Activated naive CD8-positive, alpha-beta T cell treated with anti-CD3 and anti-CD28 coated beads, Interleukin-2, amount 50 U/mL, for 24 hours (primary cell): Measurements from ENCODE around the gene TMEM8B.
A peak's percentile ranks its signal among the peaks of the same experiment; 100 is the strongest.

Experiments used
- ATAC-seq: fragments of 150-1000 bp; cut with Tn5 transposase; one replicate; pipeline ENCODE4 v1.10.0; 2021
- DNase-seq: peaks from one replicate; pipeline ENCODE4 v3.0.0; 2021
- H3K27ac Mint-ChIP-seq: one replicate; pipeline ENCODE4 v1.8.0; 2021; ENCODE audit warnings: mild to moderate bottlenecking, mixed read lengths
- H3K27me3 Mint-ChIP-seq: one replicate; pipeline ENCODE4 v1.8.0; 2021; ENCODE audit warnings: mixed read lengths
- H3K36me3 Mint-ChIP-seq: one replicate; pipeline ENCODE4 v1.8.0; 2021; ENCODE audit warnings: low read depth, mixed read lengths
- H3K4me1 Mint-ChIP-seq: one replicate; pipeline ENCODE4 v1.8.0; 2021; ENCODE audit warnings: mixed read lengths
- H3K4me3 Mint-ChIP-seq: one replicate; pipeline ENCODE4 v1.8.0; 2021; ENCODE audit warnings: mild to moderate bottlenecking, moderate library complexity, mixed read lengths
- H3K9me3 Mint-ChIP-seq: one replicate; pipeline ENCODE4 v1.8.0; 2021; ENCODE audit warnings: mixed read lengths

TMEM8B gene

GRCh38 chr9:35798658-35799374 is 30.2 kb upstream of the TMEM8B start:
- Mint-ChIP-seq H3K27ac (peak overlapping the region; percentile 53), H3K4me3 (no peak overlapping the region)
- ATAC-seq: peak; percentile 98

GRCh38 chr9:35800530-35800929 is 28.5 kb upstream of the TMEM8B start:
- Mint-ChIP-seq H3K4me3 (no peak overlapping the region), H3K4me1 (peaks cover 17% of the 10 kb centered on the region), H3K36me3 (peaks cover 1% of the 10 kb centered on the region), H3K9me3 (no peaks in the 10 kb centered on the region), H3K27me3 (no peaks in the 10 kb centered on the region), H3K27ac (no peak overlapping the region)
- ATAC-seq (no peak), DNase-seq (no peak)

More at GRCh38 chr9:35798658-35799374, 30.2 kb upstream of the TMEM8B start:
- Mint-ChIP-seq H3K36me3 (peaks cover 1% of the 10 kb centered on the region), H3K27me3 (no peaks in the 10 kb centered on the region), H3K9me3 (no peaks in the 10 kb centered on the region), H3K4me1 (peaks cover 17% of the 10 kb centered on the region)
- no peak for DNase-seq

DNA sequence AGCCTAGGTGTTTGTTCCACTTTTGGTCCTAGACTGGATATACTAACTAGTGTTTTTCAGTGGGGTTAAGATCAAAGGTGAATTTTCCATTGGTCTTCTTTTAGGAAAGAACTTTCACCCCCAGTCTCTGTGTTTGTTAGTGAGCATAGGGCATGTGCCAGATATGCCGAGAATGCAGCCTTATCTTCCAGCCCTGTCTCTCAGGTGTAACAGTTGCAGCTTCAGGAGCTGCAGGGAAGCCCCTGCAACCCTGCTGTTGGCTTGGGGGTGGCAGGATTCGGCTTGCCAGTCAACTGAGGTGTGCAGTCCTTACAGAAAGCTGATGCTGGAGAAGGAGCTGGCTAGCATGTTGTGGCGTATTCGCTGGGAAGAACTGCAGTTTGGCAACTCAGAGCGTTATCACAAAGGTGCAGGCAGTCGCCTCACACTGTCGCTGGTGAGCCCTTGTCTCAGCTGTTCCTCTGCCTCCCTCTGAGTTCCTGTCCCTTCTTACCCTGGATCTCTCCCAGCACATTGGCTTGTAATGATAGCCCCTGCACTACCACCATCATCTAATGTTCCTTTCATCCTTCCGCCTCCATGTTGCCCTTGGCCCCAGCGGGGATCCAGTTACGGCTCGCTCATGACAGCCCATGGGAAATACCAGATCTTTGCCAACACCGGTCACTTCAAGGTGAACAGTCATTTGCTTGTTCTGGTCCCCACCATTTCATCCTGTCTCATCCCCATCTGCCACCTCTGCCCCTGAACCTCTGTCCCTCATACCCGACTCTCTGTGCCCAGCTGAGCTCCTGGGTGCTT is 27.5 kb upstream of the TMEM8B start:
- Mint-ChIP-seq H3K27ac (no peak overlapping the region), H3K4me1 (peaks cover 17% of the 10 kb centered on the region), H3K4me3 (no peak overlapping the region), H3K36me3 (peaks cover 1% of the 10 kb centered on the region), H3K27me3 (no peaks in the 10 kb centered on the region), H3K9me3 (no peaks in the 10 kb centered on the region)
- DNase-seq: no peak
- ATAC-seq: no peak

GRCh38 chr9:35806101-35806500 is 22.9 kb upstream of the TMEM8B start:
- H3K4me1 Mint-ChIP-seq: peaks cover 19% of the 10 kb centered on the region
- DNase-seq (no peak), ATAC-seq (no peak)
- no peak overlapping the region for H3K4me3 Mint-ChIP-seq
- H3K27me3 Mint-ChIP-seq: no peaks in the 10 kb centered on the region
- no peaks in the 10 kb centered on the region for H3K9me3 Mint-ChIP-seq
- H3K36me3 Mint-ChIP-seq: peaks cover 1% of the 10 kb centered on the region
- H3K27ac Mint-ChIP-seq: no peak overlapping the region

- H3K4me3 Mint-ChIP-seq: no peak overlapping the region
- H3K27ac Mint-ChIP-seq: no peak overlapping the region
- no peaks in the 10 kb centered on the region for H3K9me3 Mint-ChIP-seq
- peaks cover 42% of the 10 kb centered on the region for H3K4me1 Mint-ChIP-seq
- ATAC-seq (no peak), DNase-seq (no peak)
- H3K27me3 Mint-ChIP-seq: no peaks in the 10 kb centered on the region
- H3K36me3 Mint-ChIP-seq: no peaks in the 10 kb centered on the region
Observed at GRCh38 chr9:35808433-35808832, 20.6 kb upstream of the TMEM8B start.

- H3K27me3 Mint-ChIP-seq: no peaks in the 10 kb centered on the region
- H3K36me3 Mint-ChIP-seq: no peaks in the 10 kb centered on the region
- no peak for ATAC-seq
- peaks cover 51% of the 10 kb centered on the region for H3K4me1 Mint-ChIP-seq
- no peak overlapping the region for H3K4me3 Mint-ChIP-seq
- no peak overlapping the region for H3K27ac Mint-ChIP-seq
- no peak for DNase-seq
- no peaks in the 10 kb centered on the region for H3K9me3 Mint-ChIP-seq
Observed at GRCh38 chr9:35810122-35810521, 18.9 kb upstream of the TMEM8B start.

DNA sequence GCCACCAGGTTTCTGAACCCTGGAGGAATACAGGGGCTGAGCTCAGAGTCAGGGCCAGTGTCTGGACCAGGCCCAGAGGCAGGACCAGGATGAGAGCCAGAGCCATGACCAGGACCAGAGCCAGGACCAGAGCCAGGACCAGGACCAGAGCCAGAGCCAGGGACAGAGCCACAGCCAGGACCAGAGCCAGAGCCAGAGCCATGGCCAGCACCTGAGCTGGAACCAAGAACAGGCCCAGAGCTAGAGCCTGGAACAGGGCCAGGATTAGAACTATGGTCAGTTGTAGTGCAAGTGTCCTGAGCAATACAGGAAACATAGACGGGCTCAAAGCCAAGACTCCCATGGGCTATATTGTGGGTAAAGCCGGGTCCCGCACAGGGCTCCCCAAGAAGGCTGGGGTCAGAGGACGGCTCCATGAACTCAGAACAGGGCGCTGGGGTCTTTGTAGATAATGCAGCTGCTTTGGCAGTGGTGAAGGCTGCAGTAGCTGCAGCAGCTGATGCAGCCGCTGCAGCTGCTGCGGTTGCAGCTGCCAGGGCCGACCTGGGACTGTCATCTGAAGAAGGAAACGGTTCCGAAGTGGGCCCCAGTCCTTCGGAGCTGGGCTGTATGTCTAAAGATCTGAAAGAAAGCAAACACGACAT is 17.5 kb upstream of the TMEM8B start:
- peak overlapping the region; percentile 80 for H3K4me3 Mint-ChIP-seq
- ATAC-seq (no peak), DNase-seq (no peak)
- H3K27me3 Mint-ChIP-seq: no peaks in the 10 kb centered on the region
- peak overlapping the region; percentile 92 for H3K27ac Mint-ChIP-seq
- H3K36me3 Mint-ChIP-seq: no peaks in the 10 kb centered on the region
- H3K9me3 Mint-ChIP-seq: no peaks in the 10 kb centered on the region
- peaks cover 57% of the 10 kb centered on the region for H3K4me1 Mint-ChIP-seq

GRCh38 chr9:35812025-35812602 is 16.9 kb upstream of the TMEM8B start, which contains the start of gene SPAG8:
Gene SPAG8, minus strand, starts transcription at chr9:35812262. Its CDS starts 115 bp downstream, at chr9:35812147.
- Mint-ChIP-seq H3K4me1 (peaks cover 53% of the 10 kb centered on the region), H3K27ac (peak within 1 kb of the TSS; percentile 92), H3K27me3 (no peaks in the 10 kb centered on the region), H3K4me3 (peak within 1 kb of the TSS; percentile 80), H3K36me3 (no peaks in the 10 kb centered on the region), H3K9me3 (no peaks in the 10 kb centered on the region)
- ATAC-seq (peak; percentile 82), DNase-seq (peak; percentile 92)

DNA sequence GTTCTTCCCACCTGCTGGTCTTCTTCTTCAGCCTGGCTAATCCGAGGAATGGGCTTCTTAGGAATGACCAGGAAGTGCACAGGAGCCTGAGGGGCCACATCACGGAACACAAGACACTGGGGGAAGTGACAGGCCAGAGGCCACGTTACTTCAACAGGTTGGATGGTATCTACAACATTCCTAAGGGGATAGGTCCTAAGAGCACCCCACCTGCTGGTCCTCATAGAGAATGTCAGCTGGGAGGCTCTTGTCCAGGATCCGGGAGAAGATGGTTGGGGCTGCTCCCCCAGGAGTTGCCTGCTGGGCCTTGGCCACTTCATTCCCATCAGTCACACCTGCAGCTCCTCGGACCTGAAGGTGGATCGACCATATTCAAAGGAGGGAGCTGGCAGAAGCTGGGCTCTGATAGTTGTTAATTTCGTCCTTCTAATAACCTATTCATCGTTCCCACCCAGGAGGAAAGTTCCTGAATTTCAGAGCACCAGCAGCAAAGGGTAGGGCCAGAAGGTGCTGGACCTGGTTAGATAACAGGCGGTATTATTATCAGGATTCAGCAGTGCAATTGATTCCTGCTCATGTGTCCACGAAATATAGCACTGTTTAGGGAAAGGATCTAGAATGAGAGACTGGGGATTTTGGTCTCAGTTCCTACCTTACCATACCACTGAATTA is 15.5 kb upstream of the TMEM8B start:
- H3K4me3 Mint-ChIP-seq: peak overlapping the region; percentile 93
- no peaks in the 10 kb centered on the region for H3K27me3 Mint-ChIP-seq
- peak overlapping the region; percentile 98 for H3K27ac Mint-ChIP-seq
- peaks cover 53% of the 10 kb centered on the region for H3K4me1 Mint-ChIP-seq
- ATAC-seq (no peak), DNase-seq (no peak)
- H3K9me3 Mint-ChIP-seq: no peaks in the 10 kb centered on the region
- no peaks in the 10 kb centered on the region for H3K36me3 Mint-ChIP-seq

DNA sequence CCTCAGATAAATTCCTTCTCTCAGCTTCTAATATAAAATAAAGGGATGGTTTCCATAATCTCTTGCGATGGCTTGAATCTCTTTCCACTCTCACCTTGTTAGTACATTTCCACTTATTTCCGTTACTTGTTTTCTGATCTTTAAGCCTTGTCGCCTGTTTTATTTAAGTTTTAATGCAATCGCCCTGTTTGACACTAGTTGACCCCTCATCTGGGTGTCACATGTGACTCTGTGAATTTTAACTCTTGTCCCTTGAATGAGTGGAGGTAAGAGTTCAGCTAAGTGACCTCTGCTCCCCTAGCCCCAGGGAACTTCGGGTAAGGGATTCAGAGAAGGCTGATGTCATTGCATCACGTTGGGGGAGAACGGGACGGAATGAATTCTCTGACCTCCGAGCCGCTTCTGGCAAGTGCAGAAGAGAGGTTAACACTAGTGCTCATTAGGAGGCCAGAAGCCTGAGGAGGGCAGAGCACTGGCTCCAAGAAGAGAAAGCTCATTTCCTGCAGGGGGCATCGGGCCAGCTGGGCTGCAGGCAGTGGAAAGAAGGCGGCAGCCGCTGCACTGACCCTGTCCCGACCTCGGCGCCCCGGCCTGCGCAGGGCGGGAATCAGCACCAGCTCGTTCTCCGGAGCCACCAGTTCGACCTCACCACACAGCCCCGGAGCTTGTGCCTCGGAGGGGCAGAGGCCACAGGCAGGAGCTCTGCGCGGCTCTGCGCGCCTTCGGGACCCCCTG is 14.8 kb upstream of the TMEM8B start:
- ATAC-seq (peak; percentile 0), DNase-seq (peak; percentile 59)
- Mint-ChIP-seq H3K27ac (peak overlapping the region; percentile 98), H3K4me1 (peaks cover 53% of the 10 kb centered on the region), H3K9me3 (no peaks in the 10 kb centered on the region), H3K4me3 (peak overlapping the region; percentile 93), H3K27me3 (no peaks in the 10 kb centered on the region), H3K36me3 (no peaks in the 10 kb centered on the region)

GRCh38 chr9:35814841-35815543 is 14.0 kb upstream of the TMEM8B start, which contains the start of gene HINT2:
Gene HINT2, minus strand, starts transcription at chr9:35815042. Its CDS starts 63 bp downstream, at chr9:35814979.
- H3K9me3 Mint-ChIP-seq: no peaks in the 10 kb centered on the region
- no peaks in the 10 kb centered on the region for H3K27me3 Mint-ChIP-seq
- ATAC-seq (peak; percentile 86), DNase-seq (peak; percentile 96)
- peaks cover 46% of the 10 kb centered on the region for H3K4me1 Mint-ChIP-seq
- H3K4me3 Mint-ChIP-seq: peak within 1 kb of the TSS; percentile 93
- peak within 1 kb of the TSS; percentile 98 for H3K27ac Mint-ChIP-seq
- no peaks in the 10 kb centered on the region for H3K36me3 Mint-ChIP-seq

GRCh38 chr9:35816708-35817107 is 12.3 kb upstream of the TMEM8B start:
- Mint-ChIP-seq H3K4me3 (no peak overlapping the region), H3K27me3 (no peaks in the 10 kb centered on the region), H3K36me3 (no peaks in the 10 kb centered on the region), H3K9me3 (no peaks in the 10 kb centered on the region), H3K4me1 (peaks cover 31% of the 10 kb centered on the region), H3K27ac (no peak overlapping the region)
- ATAC-seq (no peak), DNase-seq (no peak)

DNA sequence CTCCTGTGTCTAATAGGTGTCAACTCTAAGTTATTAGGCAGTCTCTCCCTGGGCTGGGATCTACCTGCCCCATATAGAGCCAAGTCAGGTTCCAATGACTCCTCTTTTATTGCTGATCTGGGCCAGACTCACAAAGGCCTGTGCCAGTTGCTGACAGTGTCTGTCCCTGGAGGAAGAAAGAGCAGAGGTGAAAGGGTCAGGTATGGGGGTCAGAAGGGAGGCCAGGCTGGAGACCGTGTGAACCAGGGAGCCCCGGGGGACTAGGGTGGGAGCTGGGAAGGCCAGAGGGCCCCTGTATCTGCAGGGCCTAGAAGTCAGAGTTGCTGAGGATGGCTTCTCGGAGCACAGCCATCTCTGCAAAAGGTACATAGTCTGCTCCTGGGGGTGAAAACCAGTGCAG is 10.7 kb upstream of the TMEM8B start:
- Mint-ChIP-seq H3K36me3 (no peaks in the 10 kb centered on the region), H3K27ac (no peak overlapping the region), H3K27me3 (no peaks in the 10 kb centered on the region), H3K9me3 (no peaks in the 10 kb centered on the region), H3K4me3 (no peak overlapping the region), H3K4me1 (peaks cover 16% of the 10 kb centered on the region)
- ATAC-seq (no peak), DNase-seq (no peak)
